GM12801 (cell line): ENCODE results near the gene STMN3.

Experiments
- CTCF ChIP-seq: IDR thresholded peaks from one replicate; pipeline ENCODE4 v1.5.1; 2011; ENCODE audit warnings: control low read depth; ENCODE audit not compliant: insufficient read length; ENCODE audit errors: extremely low read depth

STMN3 gene

GRCh38 chr20:63665708-63666107, 12.5 kb upstream of the STMN3 start:
- no peak for TF ChIP-seq CTCF

GRCh38 chr20:63664861-63665594, 11.8 kb upstream of the STMN3 start:
- TF ChIP-seq CTCF, result no peak

GRCh38 chr20:63664143-63664851, 11.1 kb upstream of the STMN3 start:
- TF ChIP-seq CTCF, result no peak

GRCh38 chr20:63663332-63664066, 10.3 kb upstream of the STMN3 start:
- no peak for TF ChIP-seq CTCF

GRCh38 chr20:63662813-63663189, 9.6 kb upstream of the STMN3 start:
- TF ChIP-seq CTCF, result no peak

- TF ChIP-seq CTCF, result no peak
These were observed 9.0 kb upstream of the STMN3 start for GRCh38 chr20:63661959-63662812.
